HepG2 (cell line): Measurements from ENCODE around the gene ZNRD2. TPM values are rescaled to one million over a fixed set of nuclear protein-coding genes. Genes with fewer than 3 reads are reported as not detected.
A peak's percentile ranks its signal among the peaks of the same experiment; 100 is the strongest.

Experiments used
- ATF7 ChIP-seq, 2 experiments: fragments of 450-650 bp in 1 of 2; sonication (generic) in 1 of 2; formaldehyde crosslinking in 1 of 2; IDR thresholded peaks; 2 replicates each; pipeline versions ENCODE4 v1.4.0 to v1.6.1; 2016 to 2020; ENCODE audit warnings: antibody characterized with exemption in 1 of 2, mild to moderate bottlenecking in 1 of 2, missing genetic modification reagents in 1 of 2
- ELF3 ChIP-seq: IDR thresholded peaks from 2 replicates; pipeline ENCODE4 v1.6.1; 2016; ENCODE audit warnings: missing genetic modification reagents, missing compliant biosample characterization
- GABPB1 ChIP-seq: IDR thresholded peaks from 2 replicates; pipeline ENCODE4 v1.6.1; 2016; ENCODE audit warnings: mild to moderate bottlenecking, missing genetic modification reagents, moderate library complexity, missing compliant biosample characterization
- HDAC1 ChIP-seq: sonication (generic); formaldehyde crosslinking; IDR thresholded peaks from 2 replicates; pipeline ENCODE4 v1.5.1; 2020; ENCODE audit warnings: mild to moderate bottlenecking, missing genetic modification reagents
- HMGA1 ChIP-seq: sonication (generic); formaldehyde crosslinking; conservative IDR thresholded peaks from 2 replicates; pipeline ENCODE4 v1.4.0; 2020; ENCODE audit warnings: missing genetic modification reagents
- HNRNPK ChIP-seq: fragments of 200-400 bp; formaldehyde crosslinking; IDR thresholded peaks from 2 replicates; pipeline ENCODE4 v1.6.1; 2018; ENCODE audit warnings: low read length, low read depth, moderate library complexity, mild to moderate bottlenecking; ENCODE audit not compliant: poor library complexity, severe bottlenecking
- NR0B2 ChIP-seq: sonication (generic); formaldehyde crosslinking; IDR thresholded peaks from 2 replicates; pipeline ENCODE4 v1.4.0; 2020; ENCODE audit warnings: mild to moderate bottlenecking, missing genetic modification reagents
- PHF8 ChIP-seq: sonication (generic); formaldehyde crosslinking; IDR thresholded peaks from 2 replicates; pipeline ENCODE4 v1.5.0; 2020; ENCODE audit warnings: missing genetic modification reagents
- POLR2A ChIP-seq, 2 experiments: IDR thresholded peaks; 2 replicates each; pipeline ENCODE4 v1.6.1; 2011; ENCODE audit warnings: low read depth in 2 of 2, low read length in 2 of 2, mild to moderate bottlenecking in 1 of 2, moderate library complexity in 1 of 2; ENCODE audit not compliant: insufficient read depth in 1 of 2
- SRSF4 ChIP-seq: fragments of 200-400 bp; formaldehyde crosslinking; IDR thresholded peaks from one replicate; pipeline ENCODE4 v1.6.1; 2018; ENCODE audit warnings: mild to moderate bottlenecking, low read depth, low read length, moderate library complexity; ENCODE audit not compliant: poor library complexity, severe bottlenecking
- YEATS4 ChIP-seq: sonication (generic); formaldehyde crosslinking; IDR thresholded peaks from 2 replicates; pipeline ENCODE4 v1.4.0; 2020; ENCODE audit warnings: missing genetic modification reagents, borderline replicate concordance
- ZFP91 ChIP-seq: sonication (generic); formaldehyde crosslinking; IDR thresholded peaks from 2 replicates; pipeline ENCODE4 v1.9.0; 2022; ENCODE audit warnings: missing genetic modification reagents, mild to moderate bottlenecking, borderline replicate concordance
- ZFX ChIP-seq: sonication (generic); formaldehyde crosslinking; IDR thresholded peaks from 2 replicates; pipeline ENCODE4 v1.4.0; 2020; ENCODE audit warnings: mild to moderate bottlenecking, low read depth, missing genetic modification reagents, moderate library complexity
- ZNF121 ChIP-seq: sonication (generic); formaldehyde crosslinking; IDR thresholded peaks from 2 replicates; pipeline ENCODE4 v1.5.0; 2020; ENCODE audit warnings: mild to moderate bottlenecking, missing genetic modification reagents
- ZNF281 ChIP-seq: sonication (generic); formaldehyde crosslinking; IDR thresholded peaks from 2 replicates; pipeline ENCODE4 v1.4.0; 2020; ENCODE audit warnings: missing genetic modification reagents, borderline replicate concordance
- ZNF710 ChIP-seq: sonication (generic); formaldehyde crosslinking; IDR thresholded peaks from 2 replicates; pipeline ENCODE4 v1.5.0; 2020; ENCODE audit warnings: mild to moderate bottlenecking, missing genetic modification reagents, borderline replicate concordance
- polyA plus RNA-seq, 8 experiments: library from polyadenylated mRNA; depleted of rRNA in 3 of 8; stranded (reverse) in 7 of 8; unstranded in 1 of 8; fragments of >200 nt; fragmentation: Illumina TruSeq in 4 of 8; extraction: Trizol in 4 of 8; gene quantifications; 2 replicates each; pipeline versions ENCODE4 v1.2.1 to v1.2.3, GENCODE V29; 2011 to 2016; ENCODE audit warnings: low read depth in 4 of 8, missing spikeins in 1 of 8, mixed read lengths in 1 of 8; ENCODE audit not compliant: insufficient read depth in 1 of 8
- total RNA-seq, 5 experiments: library from RNA; depleted of rRNA; stranded (reverse); fragments of >200 nt; fragmentation: Illumina TruSeq; extraction: Trizol; gene quantifications; 2 replicates each; pipeline ENCODE4 v1.2.3, GENCODE V29; 2016; ENCODE audit warnings: low read depth in 1 of 5
- TF ChIP-seq, protein P1 (sequence below): sonication (generic); formaldehyde crosslinking; IDR thresholded peaks from 2 replicates; pipeline ENCODE4 v1.4.0; 2020; ENCODE audit warnings: missing genetic modification reagents, mild to moderate bottlenecking, borderline replicate concordance
- TF ChIP-seq, protein P2 (sequence below): sonication (generic); IDR thresholded peaks from 2 replicates; pipeline ENCODE4 v1.6.1; 2016; ENCODE audit warnings: low read depth, borderline replicate concordance

Gene ZNRD2
- total and polyA plus RNA-seq, 2 of the 13 experiments (the other 11 are each of a cell fraction or from before 2014, with no cell fraction given) = 29.2 to 34.0 TPM

DNA sequence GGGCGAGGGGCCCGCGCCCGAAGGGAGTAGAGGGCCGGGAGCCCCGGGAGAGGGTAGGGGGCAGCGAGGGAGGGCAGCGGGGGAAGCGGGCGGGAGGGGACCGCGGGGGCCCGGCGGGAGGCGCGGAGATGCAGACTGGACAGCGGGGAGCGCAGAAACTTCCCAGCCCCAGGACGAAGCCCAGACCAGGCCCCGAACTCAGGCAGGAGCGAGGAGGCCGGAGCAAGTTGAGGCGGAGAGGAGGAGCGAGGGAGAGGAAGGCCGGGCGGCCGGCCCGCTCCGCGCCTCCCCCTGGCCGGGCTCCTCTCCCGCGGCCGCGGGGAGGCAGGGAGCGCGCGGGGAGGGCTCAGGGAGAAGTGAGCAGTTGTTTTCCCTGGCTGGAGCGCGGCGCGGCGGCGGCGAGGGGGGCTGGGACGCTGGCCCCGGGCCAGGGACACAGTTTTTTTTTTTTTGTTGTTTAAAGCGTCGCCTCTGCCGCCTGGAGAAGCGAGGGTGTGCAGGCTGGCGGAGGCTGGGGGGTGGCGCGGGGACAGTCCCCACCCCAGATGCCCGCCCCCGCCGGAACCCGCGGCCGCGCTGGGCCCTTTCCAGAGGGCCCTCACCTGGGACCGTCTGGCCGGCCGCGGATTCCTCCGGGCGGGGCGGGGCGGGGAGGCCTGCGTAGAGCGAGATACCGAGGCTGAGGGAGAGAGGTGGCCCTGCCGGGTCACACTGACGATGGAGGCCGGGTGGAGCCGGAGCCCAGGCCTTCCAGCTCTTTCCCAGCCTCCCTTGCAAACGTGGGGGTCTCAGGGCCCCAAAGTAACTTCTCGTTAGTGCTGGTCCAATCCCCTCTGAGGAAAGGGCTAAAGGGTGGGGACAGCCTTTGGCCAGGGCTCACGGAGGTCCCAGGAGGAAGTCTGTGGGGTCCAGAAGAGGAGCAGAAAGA, 12.0 kb upstream of the ZNRD2 start, which contains the start of gene LTBP3 (continued):
- TF ChIP-seq ZNF710 (CRISPR knock-in tag) (no peak), ATF7 (IDR thresholded peaks at IDR 0.05) (no peak), ATF7 (CRISPR knock-in tag; IDR thresholded peaks at IDR 0.05) (no peak), NR0B2 (CRISPR knock-in tag) (no peak), PHF8 (CRISPR knock-in tag) (0 out of 2 replicates have a peak, but pooled peaks have one; percentile 45), ZNF121 (CRISPR knock-in tag) (peak; percentile 82), GABPB1 (peak; percentile 44; the same call in 1 of the 2 replicates), ZFX (CRISPR knock-in tag) (peak; percentile 85), ELF3 (CRISPR knock-in tag) (no peak), HDAC1 (CRISPR knock-in tag) (peak; percentile 33; the same call in 1 of the 2 replicates), POLR2A (IDR thresholded peaks at IDR 0.05; ENCODE audit: insufficient read depth in 1 of 2, low read depth in 2 of 2, low read length in 2 of 2) (no peak), ZFP91 (CRISPR knock-in tag) (0 out of 2 replicates have a peak, but pooled peaks have one; percentile 52), HMGA1 (CRISPR knock-in tag) (no peak), HNRNPK (peak; percentile 58), ZNF281 (CRISPR knock-in tag) (peak; percentile 61; the same call in 1 of the 2 replicates), YEATS4 (CRISPR knock-in tag) (peak; percentile 34; the same call in 1 of the 2 replicates), SRSF4 (no peak)
- TF ChIP-seq, protein P1, sequence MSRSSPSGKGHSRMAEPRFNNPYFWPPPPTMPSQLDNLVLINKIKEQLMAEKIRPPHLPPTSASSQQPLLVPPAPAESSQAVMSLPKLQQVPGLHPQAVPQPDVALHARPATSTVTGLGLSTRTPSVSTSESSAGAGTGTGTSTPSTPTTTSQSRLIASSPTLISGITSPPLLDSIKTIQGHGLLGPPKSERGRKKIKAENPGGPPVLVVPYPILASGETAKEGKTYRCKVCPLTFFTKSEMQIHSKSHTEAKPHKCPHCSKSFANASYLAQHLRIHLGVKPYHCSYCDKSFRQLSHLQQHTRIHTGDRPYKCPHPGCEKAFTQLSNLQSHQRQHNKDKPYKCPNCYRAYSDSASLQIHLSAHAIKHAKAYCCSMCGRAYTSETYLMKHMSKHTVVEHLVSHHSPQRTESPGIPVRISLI = peak; percentile 84
- TF ChIP-seq, protein P2, sequence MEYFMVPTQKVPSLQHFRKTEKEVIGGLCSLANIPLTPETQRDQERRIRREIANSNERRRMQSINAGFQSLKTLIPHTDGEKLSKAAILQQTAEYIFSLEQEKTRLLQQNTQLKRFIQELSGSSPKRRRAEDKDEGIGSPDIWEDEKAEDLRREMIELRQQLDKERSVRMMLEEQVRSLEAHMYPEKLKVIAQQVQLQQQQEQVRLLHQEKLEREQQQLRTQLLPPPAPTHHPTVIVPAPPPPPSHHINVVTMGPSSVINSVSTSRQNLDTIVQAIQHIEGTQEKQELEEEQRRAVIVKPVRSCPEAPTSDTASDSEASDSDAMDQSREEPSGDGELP = peak; percentile 30; the same call in 1 of the 2 replicates
